GM12892 (cell line): ENCODE results near the gene SYN1.
A peak's percentile ranks its signal among the peaks of the same experiment; 100 is the strongest.

Source experiments
- DNase-seq: peaks from one replicate; pipeline ENCODE4 v3.0.0; 2011; ENCODE audit not compliant: insufficient read length
- FAIRE-seq: peaks from 2 replicates; lab custom pipeline; 2011; peaks lifted over from hg19 to GRCh38; lab: Jason Lieb, UNC
- POLR2A ChIP-seq: IDR thresholded peaks from 2 replicates; pipeline ENCODE4 v1.6.1; 2011; ENCODE audit warnings: low read depth, low read length, control low read depth
- POLR2AphosphoS5 ChIP-seq: IDR thresholded peaks from 2 replicates; pipeline ENCODE4 v1.6.1; 2011; ENCODE audit warnings: low read depth, low read length, control low read depth
- TAF1 ChIP-seq: IDR thresholded peaks from 2 replicates; pipeline ENCODE4 v1.6.1; 2011; ENCODE audit warnings: low read depth, mild to moderate bottlenecking, control low read depth, low read length, borderline replicate concordance

Gene SYN1

DNA sequence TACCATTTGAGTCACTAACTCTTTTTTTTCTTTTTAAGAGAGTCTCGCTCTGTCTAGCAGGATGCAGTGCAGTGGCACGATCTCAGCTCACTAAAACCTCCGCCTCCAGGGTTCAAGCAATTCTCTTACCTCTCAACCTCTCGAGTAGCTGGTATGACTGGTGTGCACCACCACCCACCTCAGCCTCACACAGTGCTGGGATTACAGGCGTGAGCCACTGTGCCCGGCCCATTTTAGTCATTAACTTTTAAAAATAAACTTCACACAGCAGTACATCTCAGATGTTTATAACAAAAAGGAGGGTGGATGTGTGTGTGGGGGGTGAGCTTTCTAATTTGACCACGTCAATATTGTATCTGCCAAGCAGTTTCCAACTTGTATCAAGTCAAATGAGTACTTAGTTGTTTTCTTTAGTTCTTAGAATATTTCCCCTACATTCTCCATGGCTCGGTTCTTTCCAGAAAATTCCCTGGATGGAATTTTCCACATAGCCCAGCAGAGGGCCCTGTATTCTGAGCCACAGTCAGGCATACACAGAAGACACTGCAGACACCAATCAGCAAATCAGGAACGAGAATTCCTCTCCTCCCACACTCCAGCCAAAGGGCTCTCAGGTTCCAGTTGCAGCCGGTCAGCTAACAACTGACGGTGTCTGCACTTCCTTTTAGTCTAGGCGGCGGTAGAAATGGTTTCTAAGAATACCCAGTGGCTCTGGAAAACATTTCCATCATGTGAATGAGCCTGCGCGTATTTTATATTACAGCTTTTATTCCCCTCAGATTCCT lies 78.7 kb downstream of the SYN1 start:
- FAIRE-seq = no peak
- DNase-seq = no peak

DNA sequence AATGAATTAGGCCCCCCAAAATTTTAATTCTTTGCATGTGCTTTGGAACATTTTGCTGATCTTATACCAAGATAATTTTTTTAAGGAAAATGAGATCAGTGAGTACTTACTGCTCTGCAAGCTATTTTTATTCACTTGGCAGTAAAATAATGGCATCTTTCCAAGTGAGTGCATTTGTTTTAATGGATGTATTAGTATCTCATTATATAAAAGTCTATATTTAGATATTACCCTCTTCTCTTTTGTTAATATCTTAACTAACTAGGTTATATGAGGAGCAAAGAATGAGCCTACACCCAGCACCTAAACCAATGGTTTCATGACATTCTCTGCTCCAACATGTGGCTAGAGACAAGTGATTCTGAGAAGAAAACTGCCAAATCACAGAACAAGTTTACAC lies 79.8 kb downstream of the SYN1 start:
- no peak for DNase-seq
- FAIRE-seq = no peak
- no peak for TF ChIP-seq POLR2A
- no peak for TF ChIP-seq TAF1
- TF ChIP-seq POLR2AphosphoS5 = no peak

More for the DNA sequence above, 78.7 kb downstream of the SYN1 start:
- TF ChIP-seq POLR2AphosphoS5 (no peak), TAF1 (no peak), POLR2A (no peak)

DNA sequence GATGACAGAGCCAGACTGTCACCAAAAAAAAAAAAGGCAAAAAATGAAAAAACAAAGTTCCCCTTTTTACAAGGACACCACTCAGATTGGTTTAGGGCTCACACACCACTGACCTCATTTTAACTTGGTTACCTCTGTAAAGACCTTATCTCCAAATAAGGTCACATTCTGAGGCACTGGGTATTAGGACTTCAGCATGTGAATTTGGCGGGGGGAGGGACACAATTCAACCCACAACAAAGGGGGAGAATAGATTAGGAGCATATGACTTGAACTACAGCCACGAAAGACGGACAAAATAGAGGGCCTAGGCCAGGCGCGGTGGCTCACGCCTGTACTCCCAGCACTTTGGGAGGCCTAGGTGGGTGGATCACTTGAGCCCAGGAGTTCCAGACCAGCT lies 89.6 kb downstream of the SYN1 start:
- DNase-seq (no peak), FAIRE-seq (no peak)
- TF ChIP-seq POLR2A = no peak
- no peak for TF ChIP-seq POLR2AphosphoS5
- TF ChIP-seq TAF1 = no peak

DNA sequence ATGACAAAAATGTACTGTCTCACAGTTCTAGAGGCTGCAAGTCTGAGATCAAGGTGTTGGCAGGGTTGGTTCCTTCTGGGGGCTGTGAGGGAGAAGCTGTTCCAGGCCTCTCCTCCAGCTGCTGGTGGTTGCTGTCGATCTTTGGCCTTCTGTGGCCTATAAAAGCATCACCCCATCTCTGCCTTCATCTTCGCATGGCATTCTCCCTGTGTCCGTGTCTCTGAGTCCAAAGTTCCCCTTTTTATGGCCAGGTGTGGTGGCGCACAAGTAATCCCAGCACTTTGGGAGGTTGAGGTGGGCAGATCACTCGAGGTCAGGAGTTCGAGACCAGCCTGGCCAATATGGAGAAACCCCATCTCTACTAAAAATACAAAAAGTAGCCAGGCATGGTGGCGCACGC lies 90.1 kb downstream of the SYN1 start:
- FAIRE-seq (no peak), DNase-seq (no peak)
- TF ChIP-seq POLR2AphosphoS5 (no peak), TAF1 (no peak), POLR2A (no peak)

DNA sequence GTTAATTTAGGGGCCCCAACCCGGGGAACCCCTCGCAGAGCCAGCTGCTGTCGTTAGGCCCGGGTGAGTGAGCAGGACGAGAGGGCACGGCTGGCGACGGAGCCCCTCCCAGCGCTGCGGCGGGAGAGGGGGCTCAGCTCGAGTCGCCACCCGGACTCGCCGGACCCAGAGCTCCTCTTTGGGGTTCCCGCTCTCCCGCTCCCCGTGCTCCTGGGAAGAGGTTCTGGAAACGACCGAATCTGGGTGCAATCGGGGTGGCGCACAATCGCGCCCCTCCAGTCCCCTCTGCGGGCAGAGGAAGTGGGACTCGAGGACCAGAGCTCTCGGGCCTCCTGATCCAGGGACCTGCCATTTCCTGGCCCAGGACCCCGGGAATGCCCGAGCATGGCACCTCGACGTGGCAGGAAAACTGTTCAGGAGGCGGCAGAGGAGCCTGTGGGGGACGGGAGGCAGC lies 95.9 kb downstream of the SYN1 start:
- FAIRE-seq (no peak), DNase-seq (no peak)
- TF ChIP-seq POLR2AphosphoS5 (no peak), TAF1 (no peak), POLR2A (no peak)

DNA sequence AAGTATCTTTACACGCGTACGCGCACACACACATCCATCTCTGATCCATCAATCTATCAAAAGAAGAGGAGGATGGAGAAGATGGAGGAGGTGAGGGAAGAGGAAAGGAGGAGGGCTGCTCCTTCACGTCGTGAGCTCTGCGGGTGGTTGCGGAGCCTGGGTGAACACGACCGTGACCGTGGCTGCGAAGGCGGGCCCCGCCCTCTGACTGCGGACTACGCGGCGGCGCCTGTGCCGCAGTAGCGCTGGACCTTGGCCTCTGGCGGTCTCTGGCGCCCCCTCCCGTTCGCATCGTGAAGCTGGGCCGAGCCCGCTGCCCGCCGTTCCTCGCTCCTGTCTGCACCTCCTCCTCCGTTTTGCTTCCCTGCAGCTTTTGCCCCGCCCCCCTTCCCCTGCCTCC lies 96.4 kb downstream of the SYN1 start:
- DNase-seq (peak; percentile 72), FAIRE-seq (peak; percentile 92)
- TF ChIP-seq POLR2AphosphoS5 = no peak
- TF ChIP-seq TAF1 = no peak
- TF ChIP-seq POLR2A = no peak
